Panc1 (cell line): ENCODE measurements around the gene TMOD4. TPM values are rescaled to one million over a fixed set of nuclear protein-coding genes. Genes with fewer than 3 reads are reported as not detected.

Experiments
- ATAC-seq: fragments of 200-7000 bp; cut with Tn5 transposase; 2 replicates; pipeline ENCODE4 v1.9.1; 2020; ENCODE audit warnings: mild to moderate bottlenecking, moderate library complexity
- BruUV-seq: library from RNA; stranded (reverse); fragments of 400-500 nt; replicated peaks from 2 replicates; lab custom pipeline; 2021; lab: Mats Ljungman, UMichigan
- CTCF ChIA-PET: fragments of 300-600 bp; sonication (Branson Sonifier 250); formaldehyde crosslinking; loops from one replicate; lab custom pipeline; 2022; ENCODE audit warnings: antibody characterized with exemption; lab: Charles Lee
- POLR2A ChIA-PET: fragments of 300-600 bp; sonication (Branson Sonifier 250); formaldehyde crosslinking; loops from one replicate; lab custom pipeline; 2022; ENCODE audit warnings: antibody characterized with exemption; lab: Charles Lee
- DNase-seq: peaks from one replicate; pipeline ENCODE4 v3.0.0-alpha.2; 2010; ENCODE audit warnings: low read depth, low spot score
- H3K27ac ChIP-seq: 2 replicates; pipeline ENCODE4 v1.5.1; 2011; ENCODE audit warnings: mild to moderate bottlenecking, low read length, inconsistent platforms
- H3K27me3 ChIP-seq: fragments of 200-500 bp; sonication (Bioruptor generic); 2 replicates; pipeline ENCODE4 v1.6.0; 2014; ENCODE audit warnings: low read length, inconsistent platforms; ENCODE audit not compliant: control insufficient read depth, insufficient read depth
- H3K36me3 ChIP-seq: fragments of 200-500 bp; sonication (Bioruptor generic); 2 replicates; pipeline ENCODE4 v1.5.1; 2014; ENCODE audit warnings: inconsistent platforms, mild to moderate bottlenecking, low read length, moderate library complexity; ENCODE audit not compliant: control insufficient read depth, insufficient read depth
- H3K4me1 ChIP-seq: 2 replicates; pipeline ENCODE4 v1.5.1; 2011; ENCODE audit warnings: inconsistent platforms, mild to moderate bottlenecking, low read length, moderate library complexity; ENCODE audit not compliant: control insufficient read depth, insufficient read depth
- H3K4me3 ChIP-seq, 2 experiments: 2 replicates each; pipeline ENCODE4 v1.5.1; 2011 to 2012; ENCODE audit warnings: low read depth in 2 of 2, low read length in 2 of 2, mild to moderate bottlenecking in 2 of 2, inconsistent platforms in 1 of 2, moderate library complexity in 1 of 2
- H3K9me3 ChIP-seq: fragments of 200-500 bp; sonication (Bioruptor generic); 2 replicates; pipeline ENCODE4 v1.5.1; 2014; ENCODE audit warnings: low read depth, mild to moderate bottlenecking, inconsistent platforms, low read length, moderate library complexity; ENCODE audit not compliant: control insufficient read depth, insufficient read depth
- POLR2AphosphoS5 ChIP-seq: IDR thresholded peaks from 2 replicates; pipeline ENCODE4 v1.6.1; 2012; ENCODE audit warnings: mild to moderate bottlenecking, low read depth, low read length, moderate library complexity
- SIN3A ChIP-seq: IDR thresholded peaks from 2 replicates; pipeline ENCODE4 v1.6.1; 2012; ENCODE audit warnings: low read depth, mild to moderate bottlenecking, low read length, moderate library complexity, borderline replicate concordance; ENCODE audit not compliant: insufficient read depth
- TCF7L2 ChIP-seq: IDR thresholded peaks from 2 replicates; pipeline ENCODE4 v1.6.1; 2011; ENCODE audit warnings: mild to moderate bottlenecking, low read depth, low read length, inconsistent platforms
- in situ Hi-C: cut with HindIII; loops from 2 replicates; pipeline ENCODE4 v1.10.0; 2016; ENCODE audit warnings: low sequenced_read_pairs, low pct_unique_long_range_greater_than_20kb
- intact Hi-C: fragments of 100-400 bp; cut with micrococcal nuclease; formaldehyde crosslinking; loops from one replicate; pipeline ENCODE4 v1.10.0; 2022; ENCODE audit not compliant: unreplicated experiment
- total RNA-seq: library from RNA; stranded (reverse); gene quantifications from one replicate; pipeline ENCODE4 v1.2.1, GENCODE V29; 2021; ENCODE audit not compliant: unreplicated experiment
- TF ChIP-seq, protein P1 (sequence below): fragments of 450-650 bp; IDR thresholded peaks from 2 replicates; pipeline ENCODE4 v1.5.1; 2017; ENCODE audit warnings: mild to moderate bottlenecking
- TF ChIP-seq, protein P2 (sequence below), 2 experiments: IDR thresholded peaks; 2 replicates each; pipeline ENCODE4 v1.6.1; 2011 to 2012; ENCODE audit warnings: low read depth in 2 of 2, control low read depth in 1 of 2, low read length in 1 of 2, mild to moderate bottlenecking in 1 of 2, moderate library complexity in 1 of 2; ENCODE audit not compliant: insufficient read depth in 1 of 2

TMOD4 gene
- total RNA-seq, 1 experiment from 2014 or later: 0.80 TPM

- Histone ChIP-seq H3K27me3 (no peaks in the 10 kb centered on the region), H3K27ac (no peak overlapping the region), H3K36me3 (no peaks in the 10 kb centered on the region), H3K4me3 (no peak overlapping the region), H3K4me1 (no peaks in the 10 kb centered on the region), H3K9me3 (no peaks in the 10 kb centered on the region)
- BruUV-seq: no TSS peak
- ATAC-seq: 0 out of 2 replicates have a peak, but pooled peaks have one; percentile 8
- POLR2A ChIA-PET: no interaction called here
- CTCF ChIA-PET: no interaction called here
- in situ Hi-C loops: loop anchor here (5.0 kb wide), 1 partner anchor 38 kb away; no protein-coding TSS in a partner anchor
- TF ChIP-seq, protein P1, sequence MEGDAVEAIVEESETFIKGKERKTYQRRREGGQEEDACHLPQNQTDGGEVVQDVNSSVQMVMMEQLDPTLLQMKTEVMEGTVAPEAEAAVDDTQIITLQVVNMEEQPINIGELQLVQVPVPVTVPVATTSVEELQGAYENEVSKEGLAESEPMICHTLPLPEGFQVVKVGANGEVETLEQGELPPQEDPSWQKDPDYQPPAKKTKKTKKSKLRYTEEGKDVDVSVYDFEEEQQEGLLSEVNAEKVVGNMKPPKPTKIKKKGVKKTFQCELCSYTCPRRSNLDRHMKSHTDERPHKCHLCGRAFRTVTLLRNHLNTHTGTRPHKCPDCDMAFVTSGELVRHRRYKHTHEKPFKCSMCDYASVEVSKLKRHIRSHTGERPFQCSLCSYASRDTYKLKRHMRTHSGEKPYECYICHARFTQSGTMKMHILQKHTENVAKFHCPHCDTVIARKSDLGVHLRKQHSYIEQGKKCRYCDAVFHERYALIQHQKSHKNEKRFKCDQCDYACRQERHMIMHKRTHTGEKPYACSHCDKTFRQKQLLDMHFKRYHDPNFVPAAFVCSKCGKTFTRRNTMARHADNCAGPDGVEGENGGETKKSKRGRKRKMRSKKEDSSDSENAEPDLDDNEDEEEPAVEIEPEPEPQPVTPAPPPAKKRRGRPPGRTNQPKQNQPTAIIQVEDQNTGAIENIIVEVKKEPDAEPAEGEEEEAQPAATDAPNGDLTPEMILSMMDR: no peak
- no peak for DNase-seq
- intact Hi-C loops: no loop called here
Observed at GRCh38 chr1:151134991-151135390, 40.8 kb downstream of the TMOD4 start.

GRCh38 chr1:151134396-151134795, 41.4 kb downstream of the TMOD4 start:
- TF ChIP-seq SIN3A: no peak
- no peak for TF ChIP-seq POLR2AphosphoS5
- no peak for TF ChIP-seq TCF7L2
- TF ChIP-seq, protein P2, sequence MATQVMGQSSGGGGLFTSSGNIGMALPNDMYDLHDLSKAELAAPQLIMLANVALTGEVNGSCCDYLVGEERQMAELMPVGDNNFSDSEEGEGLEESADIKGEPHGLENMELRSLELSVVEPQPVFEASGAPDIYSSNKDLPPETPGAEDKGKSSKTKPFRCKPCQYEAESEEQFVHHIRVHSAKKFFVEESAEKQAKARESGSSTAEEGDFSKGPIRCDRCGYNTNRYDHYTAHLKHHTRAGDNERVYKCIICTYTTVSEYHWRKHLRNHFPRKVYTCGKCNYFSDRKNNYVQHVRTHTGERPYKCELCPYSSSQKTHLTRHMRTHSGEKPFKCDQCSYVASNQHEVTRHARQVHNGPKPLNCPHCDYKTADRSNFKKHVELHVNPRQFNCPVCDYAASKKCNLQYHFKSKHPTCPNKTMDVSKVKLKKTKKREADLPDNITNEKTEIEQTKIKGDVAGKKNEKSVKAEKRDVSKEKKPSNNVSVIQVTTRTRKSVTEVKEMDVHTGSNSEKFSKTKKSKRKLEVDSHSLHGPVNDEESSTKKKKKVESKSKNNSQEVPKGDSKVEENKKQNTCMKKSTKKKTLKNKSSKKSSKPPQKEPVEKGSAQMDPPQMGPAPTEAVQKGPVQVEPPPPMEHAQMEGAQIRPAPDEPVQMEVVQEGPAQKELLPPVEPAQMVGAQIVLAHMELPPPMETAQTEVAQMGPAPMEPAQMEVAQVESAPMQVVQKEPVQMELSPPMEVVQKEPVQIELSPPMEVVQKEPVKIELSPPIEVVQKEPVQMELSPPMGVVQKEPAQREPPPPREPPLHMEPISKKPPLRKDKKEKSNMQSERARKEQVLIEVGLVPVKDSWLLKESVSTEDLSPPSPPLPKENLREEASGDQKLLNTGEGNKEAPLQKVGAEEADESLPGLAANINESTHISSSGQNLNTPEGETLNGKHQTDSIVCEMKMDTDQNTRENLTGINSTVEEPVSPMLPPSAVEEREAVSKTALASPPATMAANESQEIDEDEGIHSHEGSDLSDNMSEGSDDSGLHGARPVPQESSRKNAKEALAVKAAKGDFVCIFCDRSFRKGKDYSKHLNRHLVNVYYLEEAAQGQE (IDR thresholded peaks at IDR 0.05; ENCODE audit: insufficient read depth in 1 of 2, low read depth in 2 of 2, low read length in 1 of 2): no peak
- TF ChIP-seq, protein P1: no peak
- Histone ChIP-seq H3K36me3 (no peaks in the 10 kb centered on the region), H3K4me3 (no peak overlapping the region), H3K27ac (no peak overlapping the region), H3K4me1 (no peaks in the 10 kb centered on the region), H3K27me3 (no peaks in the 10 kb centered on the region), H3K9me3 (no peaks in the 10 kb centered on the region)
- ChIA-PET POLR2A (no interaction called here), CTCF (no interaction called here)
- in situ Hi-C loops (loop anchor here (5.0 kb wide), 1 partner anchor 37 kb away; no protein-coding TSS in a partner anchor), intact Hi-C loops (no loop called here)
- ATAC-seq (peak; percentile 13; the same call in 1 of the 2 replicates), DNase-seq (no peak)
- no TSS peak for BruUV-seq
